SU-DHL-6 (cell line): ENCODE results near the gene SCCPDH.
A peak's percentile ranks its signal among the peaks of the same experiment; 100 is the strongest.

Experiments
- H2AFZ ChIP-seq: fragments of 200-600 bp; sonication (generic); 2 replicates; pipeline ENCODE4 v1.6.1; 2014; ENCODE audit warnings: low read depth, mild to moderate bottlenecking, moderate library complexity, mixed read lengths, antibody characterized with exemption, low read length; ENCODE audit not compliant: severe bottlenecking
- H3F3A ChIP-seq: fragments of 200-600 bp; shearing (Covaris generic); 2 replicates; pipeline ENCODE4 v1.6.0; 2016; ENCODE audit warnings: antibody characterized with exemption, mild to moderate bottlenecking; ENCODE audit not compliant: insufficient read depth
- H3K27ac ChIP-seq: fragments of 200-600 bp; sonication (generic); 2 replicates; pipeline ENCODE4 v1.5.1; 2016; ENCODE audit warnings: low read depth, mild to moderate bottlenecking, low read length, moderate library complexity, mixed read lengths
- H3K27me3 ChIP-seq: fragments of 200-600 bp; sonication (generic), shearing (Covaris generic); 2 replicates; pipeline ENCODE4 v1.6.0; 2014; ENCODE audit warnings: mild to moderate bottlenecking, low read length
- H3K36me3 ChIP-seq: fragments of 200-600 bp; sonication (generic); 2 replicates; pipeline ENCODE4 v1.6.1; 2014; ENCODE audit warnings: mild to moderate bottlenecking, low read length, mixed read lengths
- H3K4me2 ChIP-seq: fragments of 300-600, 200-600 bp; shearing (Covaris generic), sonication (generic); 2 replicates; pipeline ENCODE4 v1.6.0; 2014; ENCODE audit warnings: low read length, low read depth, mild to moderate bottlenecking; ENCODE audit not compliant: poor library complexity, severe bottlenecking
- H3K4me3 ChIP-seq: fragments of 200-600 bp; sonication (generic); 2 replicates; pipeline ENCODE4 v1.5.1; 2014; ENCODE audit warnings: antibody characterized with exemption, low read length, mild to moderate bottlenecking, mixed read lengths; ENCODE audit not compliant: insufficient read depth, poor library complexity, severe bottlenecking
- H3K79me2 ChIP-seq: fragments of 200-600 bp; sonication (generic); 2 replicates; pipeline ENCODE4 v1.6.1; 2014; ENCODE audit warnings: mild to moderate bottlenecking, low read length, moderate library complexity; ENCODE audit not compliant: insufficient read depth
- H3K9ac ChIP-seq: fragments of 200-600 bp; sonication (generic); 2 replicates; pipeline ENCODE4 v1.7.0; 2014; ENCODE audit warnings: mild to moderate bottlenecking, low read length
- H3K9me2 ChIP-seq: fragments of 200-600 bp; sonication (generic); replicated peaks from 2 replicates; pipeline ENCODE4 v1.6.1; 2014; ENCODE audit warnings: low read length; ENCODE audit not compliant: insufficient read depth
- H3K9me3 ChIP-seq: fragments of 200-600 bp; sonication (generic); 2 replicates; pipeline ENCODE4 v1.6.1; 2014; ENCODE audit warnings: low read length, mixed read lengths; ENCODE audit not compliant: insufficient read depth
- H4K20me1 ChIP-seq: fragments of 200-600 bp; sonication (generic); 2 replicates; pipeline ENCODE4 v1.6.1; 2014; ENCODE audit warnings: low read depth, mild to moderate bottlenecking, antibody characterized with exemption, low read length, moderate library complexity, mixed read lengths
- EZH2phosphoT487 ChIP-seq: fragments of 200-600 bp; sonication (generic), shearing (Covaris generic); conservative IDR thresholded peaks from 2 replicates; pipeline ENCODE4 v1.6.1; 2018; ENCODE audit warnings: mild to moderate bottlenecking, antibody characterized with exemption, low read length, moderate library complexity, mixed read lengths
- TF ChIP-seq, protein P1 (sequence below): fragments of 200-600 bp; sonication (generic); IDR thresholded peaks from one replicate; pipeline ENCODE4 v1.5.1; 2017; ENCODE audit warnings: antibody characterized with exemption, mild to moderate bottlenecking, low read length, moderate library complexity; ENCODE audit not compliant: insufficient read depth, poor library complexity, severe bottlenecking

The SCCPDH gene

DNA sequence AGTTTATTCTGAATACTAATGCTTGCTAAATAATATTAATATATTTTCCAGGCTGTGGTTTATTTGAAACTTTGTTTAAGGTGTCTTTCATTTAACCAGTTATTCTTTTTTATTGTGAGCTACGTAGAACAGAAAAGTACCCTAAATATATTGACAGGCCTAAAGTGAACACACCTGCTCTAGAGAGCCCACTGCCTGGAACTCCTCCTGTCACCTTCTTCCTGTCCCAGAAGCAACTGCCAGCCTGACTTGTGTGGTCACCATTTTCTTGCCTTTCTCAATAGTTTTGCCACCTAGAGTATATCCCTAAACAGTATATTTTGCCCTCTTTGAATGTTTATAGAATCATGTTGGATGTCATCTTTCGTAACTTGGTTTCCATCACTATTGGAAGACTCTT lies 48.5 kb downstream of the SCCPDH start:
- Histone ChIP-seq H3F3A (no peaks in the 10 kb centered on the region), H3K4me2 (peak overlapping the region; percentile 57), H3K4me3 (no peak overlapping the region), H2AFZ (peak overlapping the region; percentile 15), H3K79me2 (no peaks in the 10 kb centered on the region), H4K20me1 (no peaks in the 10 kb centered on the region), H3K9me3 (no peaks in the 10 kb centered on the region), H3K9ac (no peak overlapping the region), H3K36me3 (0 out of 2 replicates have a peak, but pooled peaks cover 4% of the 10 kb centered on the region), H3K9me2 (no peaks in the 10 kb centered on the region), H3K27me3 (no peaks in the 10 kb centered on the region), H3K27ac (peak overlapping the region; percentile 67)
- TF ChIP-seq, protein P1, sequence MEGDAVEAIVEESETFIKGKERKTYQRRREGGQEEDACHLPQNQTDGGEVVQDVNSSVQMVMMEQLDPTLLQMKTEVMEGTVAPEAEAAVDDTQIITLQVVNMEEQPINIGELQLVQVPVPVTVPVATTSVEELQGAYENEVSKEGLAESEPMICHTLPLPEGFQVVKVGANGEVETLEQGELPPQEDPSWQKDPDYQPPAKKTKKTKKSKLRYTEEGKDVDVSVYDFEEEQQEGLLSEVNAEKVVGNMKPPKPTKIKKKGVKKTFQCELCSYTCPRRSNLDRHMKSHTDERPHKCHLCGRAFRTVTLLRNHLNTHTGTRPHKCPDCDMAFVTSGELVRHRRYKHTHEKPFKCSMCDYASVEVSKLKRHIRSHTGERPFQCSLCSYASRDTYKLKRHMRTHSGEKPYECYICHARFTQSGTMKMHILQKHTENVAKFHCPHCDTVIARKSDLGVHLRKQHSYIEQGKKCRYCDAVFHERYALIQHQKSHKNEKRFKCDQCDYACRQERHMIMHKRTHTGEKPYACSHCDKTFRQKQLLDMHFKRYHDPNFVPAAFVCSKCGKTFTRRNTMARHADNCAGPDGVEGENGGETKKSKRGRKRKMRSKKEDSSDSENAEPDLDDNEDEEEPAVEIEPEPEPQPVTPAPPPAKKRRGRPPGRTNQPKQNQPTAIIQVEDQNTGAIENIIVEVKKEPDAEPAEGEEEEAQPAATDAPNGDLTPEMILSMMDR: no peak
- TF ChIP-seq EZH2phosphoT487: no peak

DNA sequence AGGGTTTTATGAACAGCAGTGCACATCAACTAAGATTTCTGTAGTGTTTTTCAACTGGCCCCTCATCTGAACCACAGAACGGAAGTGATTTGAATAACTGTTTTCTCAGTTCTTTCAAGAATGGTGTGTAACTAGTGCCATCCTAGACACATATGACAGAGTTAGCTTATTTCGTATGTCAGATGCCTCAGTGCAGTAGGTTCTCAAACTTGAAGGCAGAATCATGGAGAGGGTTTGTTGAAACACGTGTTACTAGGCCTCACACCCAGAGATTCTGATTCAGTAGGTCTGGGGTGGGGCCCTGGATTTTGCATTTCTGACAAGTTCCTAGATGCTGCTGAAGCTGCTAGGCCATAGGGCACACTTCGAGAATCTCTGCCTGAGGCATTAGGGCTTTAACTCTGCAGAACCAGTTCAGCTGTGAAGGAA lies 49.0 kb downstream of the SCCPDH start:
- Histone ChIP-seq H3K9me3 (no peaks in the 10 kb centered on the region), H4K20me1 (no peaks in the 10 kb centered on the region), H2AFZ (peak overlapping the region; percentile 15), H3K79me2 (no peaks in the 10 kb centered on the region), H3K9me2 (no peaks in the 10 kb centered on the region), H3F3A (no peaks in the 10 kb centered on the region), H3K36me3 (0 out of 2 replicates have a peak, but pooled peaks cover 4% of the 10 kb centered on the region), H3K27me3 (no peaks in the 10 kb centered on the region), H3K9ac (no peak overlapping the region), H3K27ac (peak overlapping the region; percentile 67), H3K4me2 (peak overlapping the region; percentile 57), H3K4me3 (no peak overlapping the region)
- TF ChIP-seq EZH2phosphoT487: no peak
- TF ChIP-seq, protein P1: no peak

DNA sequence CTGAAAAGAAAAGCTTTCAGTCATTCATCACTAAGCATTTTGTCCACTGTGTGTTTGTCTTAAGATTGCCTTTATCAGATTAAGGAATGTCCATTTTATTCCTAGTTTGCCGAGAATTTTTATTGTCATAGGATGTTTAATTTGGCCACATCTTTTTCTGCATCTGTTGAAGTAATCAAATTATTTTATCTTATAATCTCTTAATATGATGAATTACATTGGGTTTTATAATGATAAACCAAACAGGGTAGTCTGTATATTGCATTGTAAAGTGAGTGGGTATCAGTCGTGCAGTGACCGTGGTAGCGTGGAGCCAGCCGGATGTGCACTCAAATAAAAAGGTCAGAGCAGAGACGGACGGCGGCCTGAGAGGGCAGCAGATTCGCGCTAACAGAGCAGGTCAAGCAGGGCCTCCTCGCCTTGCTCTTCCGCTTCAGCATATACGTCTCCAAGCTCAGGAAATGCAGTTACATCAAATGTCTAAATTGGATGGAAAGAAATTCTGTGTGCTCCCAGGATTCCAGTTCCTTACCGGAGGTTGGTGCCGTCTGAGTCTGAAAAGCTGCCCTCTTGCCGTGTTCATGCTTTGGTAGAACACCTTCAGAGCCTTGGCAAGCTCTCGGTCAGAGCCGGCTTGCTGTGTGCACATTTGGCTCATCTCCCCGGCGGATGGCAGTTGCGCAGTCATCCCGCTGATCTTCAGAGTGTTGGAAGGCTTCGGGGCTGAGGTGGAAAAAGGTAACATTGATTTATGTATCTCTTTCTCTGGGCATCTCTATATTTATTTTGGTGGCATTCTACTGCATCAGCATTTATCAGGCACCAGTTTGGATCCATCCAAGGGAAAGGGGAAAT lies 51.5 kb downstream of the SCCPDH start:
- Histone ChIP-seq H3K4me3 (no peak overlapping the region), H3K27ac (no peak overlapping the region), H2AFZ (no peak overlapping the region), H3K79me2 (no peaks in the 10 kb centered on the region), H3K4me2 (no peak overlapping the region), H3K9me3 (no peaks in the 10 kb centered on the region), H3K36me3 (0 out of 2 replicates have a peak, but pooled peaks cover 4% of the 10 kb centered on the region), H3K27me3 (no peaks in the 10 kb centered on the region), H4K20me1 (no peaks in the 10 kb centered on the region), H3F3A (no peaks in the 10 kb centered on the region), H3K9ac (no peak overlapping the region), H3K9me2 (no peaks in the 10 kb centered on the region)
- TF ChIP-seq, protein P1: no peak
- TF ChIP-seq EZH2phosphoT487: no peak
